Endothelial cell of umbilical vein (primary cell): Measurements from ENCODE around the gene CRYGN. TPM values are rescaled to one million over a fixed set of nuclear protein-coding genes. Genes with fewer than 3 reads are reported as not detected.

Experiments used
- BruUV-seq: library from RNA; stranded (reverse); fragments of 400-500 nt; replicated peaks from 2 replicates; lab custom pipeline; 2021; lab: Mats Ljungman, UMichigan
- CTCF ChIA-PET: fragments of 300-600, 350-600 bp; sonication (Branson Sonifier 250); formaldehyde crosslinking; loops from one replicate; lab custom pipeline; 2021; ENCODE audit warnings: antibody characterized with exemption, inconsistent platforms; lab: Charles Lee
- POLR2A ChIA-PET: fragments of 300-600, 350-600 bp; sonication (Branson Sonifier 250); formaldehyde crosslinking; loops from one replicate; lab custom pipeline; 2021; ENCODE audit warnings: antibody characterized with exemption, inconsistent platforms; lab: Charles Lee
- DNase-seq: peaks from one replicate; pipeline ENCODE4 v3.0.0-alpha.2; 2011; ENCODE audit warnings: low read depth, low spot score
- FAIRE-seq: peaks from 2 replicates; lab custom pipeline; 2011; peaks lifted over from hg19 to GRCh38; lab: Jason Lieb, UNC
- H2AFZ ChIP-seq: 2 replicates; pipeline ENCODE4 v1.6.0; 2012; ENCODE audit warnings: low read depth, low read length, control low read depth, inconsistent platforms
- H3K27ac ChIP-seq: 2 replicates; pipeline ENCODE4 v1.5.1; 2011; ENCODE audit warnings: low read depth, mild to moderate bottlenecking, control low read depth, low read length, moderate library complexity; ENCODE audit not compliant: insufficient read depth
- H3K27me3 ChIP-seq, 2 experiments: 2 replicates each; pipeline versions ENCODE4 v1.6.0 to v1.6.1; 2011; ENCODE audit warnings: low read length in 2 of 2, mixed read lengths in 1 of 2; ENCODE audit not compliant: control insufficient read depth in 2 of 2, insufficient read depth in 2 of 2
- H3K36me3 ChIP-seq, 2 experiments: 2 replicates in 1 of 2; 3 replicates in 1 of 2; pipeline ENCODE4 v1.5.1; 2011; ENCODE audit warnings: low read length in 2 of 2, mild to moderate bottlenecking in 1 of 2, moderate library complexity in 1 of 2; ENCODE audit not compliant: control insufficient read depth in 2 of 2, insufficient read depth in 2 of 2; ENCODE audit errors: extremely low read depth in 1 of 2
- H3K4me1 ChIP-seq: 3 replicates; pipeline ENCODE4 v1.5.1; 2011; ENCODE audit warnings: mild to moderate bottlenecking, low read length; ENCODE audit not compliant: control insufficient read depth, insufficient read depth; ENCODE audit errors: extremely low read depth
- H3K4me2 ChIP-seq: 2 replicates; pipeline ENCODE4 v1.6.1; 2011; ENCODE audit warnings: low read length, control low read depth, mixed read lengths; ENCODE audit not compliant: insufficient read depth
- H3K4me3 ChIP-seq, 3 experiments: fragments of 200-600 bp in 1 of 3; sonication (generic), shearing (Covaris generic) in 1 of 3; replicated peaks in 1 of 3; 2 replicates each; pipeline ENCODE4 v1.5.1; 2011 to 2016; ENCODE audit warnings: control low read depth in 3 of 3, low read length in 3 of 3, mild to moderate bottlenecking in 2 of 3, inconsistent platforms in 1 of 3, low read depth in 1 of 3, moderate library complexity in 1 of 3; ENCODE audit not compliant: insufficient read depth in 1 of 3
- H3K79me2 ChIP-seq: 2 replicates; pipeline ENCODE4 v1.6.0; 2012; ENCODE audit warnings: low read length, inconsistent platforms; ENCODE audit not compliant: control insufficient read depth, insufficient read depth
- H3K9ac ChIP-seq: replicated peaks from 2 replicates; pipeline ENCODE3; 2011; ENCODE audit warnings: low read length, control low read depth; ENCODE audit not compliant: insufficient read depth; ENCODE audit errors: extremely low read depth
- H3K9me1 ChIP-seq: replicated peaks from 3 replicates; pipeline ENCODE4 v1.6.0; 2011; ENCODE audit warnings: mild to moderate bottlenecking, low read length; ENCODE audit not compliant: control insufficient read depth, insufficient read depth; ENCODE audit errors: extremely low read depth
- H3K9me3 ChIP-seq: replicated peaks from 2 replicates; pipeline ENCODE4 v1.5.1; 2012; ENCODE audit warnings: low read length, inconsistent platforms; ENCODE audit not compliant: control insufficient read depth, insufficient read depth
- H4K20me1 ChIP-seq: replicated peaks from 2 replicates; pipeline ENCODE3; 2011; ENCODE audit warnings: mild to moderate bottlenecking, low read length; ENCODE audit not compliant: control insufficient read depth, insufficient read depth; ENCODE audit errors: extremely low read depth
- EZH2 ChIP-seq: IDR thresholded peaks from 2 replicates; pipeline ENCODE4 v1.6.1; 2012; ENCODE audit warnings: borderline replicate concordance, low read depth, mild to moderate bottlenecking, moderate library complexity, low read length, inconsistent platforms; ENCODE audit not compliant: severe bottlenecking
- FOS ChIP-seq: IDR thresholded peaks from 2 replicates; pipeline ENCODE4 v1.6.1; 2011; ENCODE audit warnings: mild to moderate bottlenecking, low read length, moderate library complexity, borderline replicate concordance; ENCODE audit not compliant: insufficient read depth
- GATA2 ChIP-seq: IDR thresholded peaks from 2 replicates; pipeline ENCODE4 v1.7.0; 2011; ENCODE audit warnings: low read depth, mild to moderate bottlenecking, moderate library complexity, mixed read lengths, low read length; ENCODE audit not compliant: insufficient read length, insufficient read depth
- JUN ChIP-seq: IDR thresholded peaks from 2 replicates; pipeline ENCODE4 v1.6.1; 2011; ENCODE audit warnings: borderline replicate concordance, low read depth; ENCODE audit not compliant: insufficient read length, insufficient read depth
- MYC ChIP-seq: IDR thresholded peaks from one replicate; pipeline ENCODE4 v1.6.1; 2011; ENCODE audit warnings: mild to moderate bottlenecking, low read depth, low read length
- POLR2A ChIP-seq: IDR thresholded peaks from 2 replicates; pipeline ENCODE4 v1.6.1; 2012; ENCODE audit warnings: low read depth, mild to moderate bottlenecking, control low read depth, low read length
- POLR2AphosphoS5 ChIP-seq: IDR thresholded peaks from 2 replicates; pipeline ENCODE4 v1.6.1; 2012; ENCODE audit warnings: low read depth, mild to moderate bottlenecking, control low read depth, low read length, moderate library complexity; ENCODE audit not compliant: insufficient read depth
- dilution Hi-C: fragments of 300-500 bp; cut with MboI; formaldehyde crosslinking; loops from one replicate; pipeline ENCODE4 v1.15.0; 2019; ENCODE audit warnings: low sequenced_read_pairs; ENCODE audit not compliant: extremely low pct_ligation_motif_present
- intact Hi-C: fragments of 100-400 bp; cut with micrococcal nuclease; formaldehyde crosslinking; loops from one replicate; pipeline ENCODE4 v1.10.0; 2022
- polyA plus RNA-seq, 4 experiments: library from polyadenylated mRNA; depleted of rRNA in 3 of 4; stranded (reverse) in 3 of 4; unstranded in 1 of 4; fragments of >200 nt; gene quantifications; 2 replicates each; pipeline versions ENCODE4 v1.2.1 to v1.2.3, GENCODE V29; 2011 to 2012; ENCODE audit warnings: missing spikeins in 1 of 4
- total RNA-seq: library from RNA; stranded (reverse); gene quantifications from 2 replicates; pipeline ENCODE4 v1.2.3, GENCODE V29; 2021
- TF ChIP-seq, protein P1 (sequence below), 2 donors: IDR thresholded peaks; 1 replicate in 1 of 2; 2 replicates in 1 of 2; pipeline ENCODE4 v1.5.1; 2011; ENCODE audit warnings: low read length in 2 of 2, mild to moderate bottlenecking in 2 of 2, moderate library complexity in 2 of 2, control low read depth in 1 of 2, inconsistent platforms in 1 of 2, low read depth in 1 of 2; ENCODE audit not compliant: insufficient read depth in 1 of 2; ENCODE audit errors: extremely low read depth in 1 of 2
- TF ChIP-seq, protein P2 (sequence below): IDR thresholded peaks from 2 replicates; pipeline ENCODE4 v1.6.1; 2011; ENCODE audit not compliant: insufficient read depth, insufficient read length

CRYGN gene
- total and polyA plus RNA-seq, 2 donors (not counting 3 experiments of a cell fraction or from before 2014, with no cell fraction given) = not detected

DNA sequence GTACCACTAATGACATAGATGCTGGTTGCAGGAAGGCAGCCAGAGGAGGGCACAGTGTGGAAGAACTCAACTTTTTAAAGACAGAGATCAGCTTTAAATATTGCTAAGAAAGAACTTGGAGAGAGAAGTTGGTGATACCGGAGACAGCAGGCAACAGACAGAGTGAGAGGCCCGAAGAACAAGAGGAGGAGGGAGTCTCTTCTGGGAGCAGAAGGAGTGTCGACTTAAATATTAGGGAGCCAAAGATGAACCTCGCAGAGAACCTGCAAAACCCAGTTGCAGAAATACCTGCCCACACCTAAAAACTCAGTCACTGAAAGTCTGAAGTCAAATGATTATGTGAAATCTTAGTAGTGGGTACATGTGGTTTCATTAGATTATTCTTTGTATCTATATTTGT is 26.7 kb downstream of the CRYGN start:
- no peak for DNase-seq
- CTCF ChIA-PET = no interaction called here

More for the DNA sequence above, 26.7 kb downstream of the CRYGN start:
- intact Hi-C loops = no loop called here
- H3K27me3 ChIP-seq = peaks cover 57 to 64% of the 10 kb centered on the region in 2 experiments
- dilution Hi-C loops = no loop called here
- no TSS peak for BruUV-seq
- no peaks in the 10 kb centered on the region for H3K9me1 ChIP-seq
- no peak for FAIRE-seq
- H3K79me2 ChIP-seq = no peaks in the 10 kb centered on the region
- POLR2A ChIA-PET = no interaction called here
- H3K9me3 ChIP-seq = no peaks in the 10 kb centered on the region
- no peaks in the 10 kb centered on the region for H3K4me1 ChIP-seq
- no peaks in the 10 kb centered on the region for H4K20me1 ChIP-seq
- no peak overlapping the region for H3K9ac ChIP-seq
- H3K27ac ChIP-seq = no peak overlapping the region
- no peaks in the 10 kb centered on the region for H3K36me3 ChIP-seq
- no peak overlapping the region for H2AFZ ChIP-seq
- H3K4me3 ChIP-seq = no peak overlapping the region
- H3K4me2 ChIP-seq = no peak overlapping the region
- TF ChIP-seq POLR2AphosphoS5 = no peak
- no peak for TF ChIP-seq GATA2
- TF ChIP-seq JUN = no peak
- no peak for TF ChIP-seq FOS
- TF ChIP-seq POLR2A = no peak
- no peak for TF ChIP-seq EZH2
- TF ChIP-seq, protein P1, sequence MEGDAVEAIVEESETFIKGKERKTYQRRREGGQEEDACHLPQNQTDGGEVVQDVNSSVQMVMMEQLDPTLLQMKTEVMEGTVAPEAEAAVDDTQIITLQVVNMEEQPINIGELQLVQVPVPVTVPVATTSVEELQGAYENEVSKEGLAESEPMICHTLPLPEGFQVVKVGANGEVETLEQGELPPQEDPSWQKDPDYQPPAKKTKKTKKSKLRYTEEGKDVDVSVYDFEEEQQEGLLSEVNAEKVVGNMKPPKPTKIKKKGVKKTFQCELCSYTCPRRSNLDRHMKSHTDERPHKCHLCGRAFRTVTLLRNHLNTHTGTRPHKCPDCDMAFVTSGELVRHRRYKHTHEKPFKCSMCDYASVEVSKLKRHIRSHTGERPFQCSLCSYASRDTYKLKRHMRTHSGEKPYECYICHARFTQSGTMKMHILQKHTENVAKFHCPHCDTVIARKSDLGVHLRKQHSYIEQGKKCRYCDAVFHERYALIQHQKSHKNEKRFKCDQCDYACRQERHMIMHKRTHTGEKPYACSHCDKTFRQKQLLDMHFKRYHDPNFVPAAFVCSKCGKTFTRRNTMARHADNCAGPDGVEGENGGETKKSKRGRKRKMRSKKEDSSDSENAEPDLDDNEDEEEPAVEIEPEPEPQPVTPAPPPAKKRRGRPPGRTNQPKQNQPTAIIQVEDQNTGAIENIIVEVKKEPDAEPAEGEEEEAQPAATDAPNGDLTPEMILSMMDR (IDR thresholded peaks at IDR 0.05; ENCODE audit: extremely low read depth in 1 of 2, insufficient read depth in 1 of 2, low read depth in 1 of 2, low read length in 2 of 2) = no peak
- TF ChIP-seq MYC = no peak
- TF ChIP-seq, protein P2, sequence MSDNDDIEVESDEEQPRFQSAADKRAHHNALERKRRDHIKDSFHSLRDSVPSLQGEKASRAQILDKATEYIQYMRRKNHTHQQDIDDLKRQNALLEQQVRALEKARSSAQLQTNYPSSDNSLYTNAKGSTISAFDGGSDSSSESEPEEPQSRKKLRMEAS = no peak
